NCI-H2227 (cell line): Measurements from ENCODE around the gene DECR2.
A peak's percentile ranks its signal among the peaks of the same experiment; 100 is the strongest.
"Not testable (repeated sequence)": the region's sequence is repeated elsewhere in the genome, so short reads cannot be mapped to it uniquely, and the experiment has no call there.

ENCODE experiments used
- DNase-seq: peaks from one replicate; lab custom pipeline; 2025; ENCODE audit not compliant: unreplicated experiment; lab: John Stamatoyannopoulos, UW

DECR2 gene

DNA sequence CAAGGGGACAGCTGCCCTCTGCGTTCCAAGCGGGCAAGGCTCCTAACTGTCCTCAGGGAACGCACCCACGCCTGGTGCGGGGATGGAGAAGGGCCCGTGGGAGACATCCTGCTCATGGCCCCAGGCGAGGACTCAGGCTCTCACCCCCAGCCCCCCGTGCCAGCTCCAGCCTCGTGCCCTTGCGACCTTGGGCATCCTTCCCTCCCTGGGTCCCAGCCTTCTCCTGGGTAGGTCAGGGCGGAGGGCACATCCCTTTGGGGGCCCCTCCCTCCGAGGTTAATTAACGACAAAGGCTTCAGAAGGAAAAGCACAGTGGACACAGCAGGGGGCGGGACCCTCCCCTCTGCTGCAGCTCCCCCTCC is 22.9 kb upstream of the DECR2 start:
- DNase-seq: no peak

DNA sequence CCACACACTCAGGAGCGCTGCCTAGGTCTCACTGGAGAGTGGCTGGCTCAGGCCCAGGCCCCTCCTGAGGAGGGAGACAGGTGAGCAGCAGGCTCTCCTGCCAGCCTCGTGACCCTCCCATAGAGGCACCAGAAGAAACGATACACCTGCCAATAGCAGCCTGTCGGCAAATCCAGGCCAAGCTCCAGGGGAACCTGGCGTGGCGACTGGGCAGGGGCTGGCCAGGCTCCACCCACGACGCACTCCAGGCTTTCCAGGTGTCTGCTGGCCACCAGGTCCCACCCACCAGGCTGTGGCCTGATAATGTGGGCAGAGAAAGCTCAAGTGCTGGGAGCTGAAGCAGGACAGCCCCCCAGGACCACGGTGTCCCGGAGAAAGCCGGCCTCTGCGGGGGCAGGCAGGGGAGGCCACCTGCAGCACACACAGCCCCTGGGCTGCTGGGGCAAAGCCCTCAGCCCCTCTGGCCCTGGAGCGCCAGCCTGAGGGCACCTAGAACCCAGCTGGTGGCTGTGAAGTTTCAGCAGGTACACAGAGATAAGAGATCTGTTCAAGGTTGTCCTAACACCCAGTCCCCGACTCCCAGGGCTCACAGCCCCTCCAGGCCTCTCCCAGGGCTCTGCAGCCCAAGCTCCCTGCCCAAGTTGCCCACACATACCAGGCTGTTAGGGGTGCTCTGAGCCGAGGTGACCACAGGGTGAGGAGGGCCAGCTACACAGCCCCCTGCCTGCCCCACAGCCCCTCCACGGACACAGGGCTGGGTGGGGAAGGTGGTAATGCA is 22.3 kb upstream of the DECR2 start:
- no peak for DNase-seq

DNA sequence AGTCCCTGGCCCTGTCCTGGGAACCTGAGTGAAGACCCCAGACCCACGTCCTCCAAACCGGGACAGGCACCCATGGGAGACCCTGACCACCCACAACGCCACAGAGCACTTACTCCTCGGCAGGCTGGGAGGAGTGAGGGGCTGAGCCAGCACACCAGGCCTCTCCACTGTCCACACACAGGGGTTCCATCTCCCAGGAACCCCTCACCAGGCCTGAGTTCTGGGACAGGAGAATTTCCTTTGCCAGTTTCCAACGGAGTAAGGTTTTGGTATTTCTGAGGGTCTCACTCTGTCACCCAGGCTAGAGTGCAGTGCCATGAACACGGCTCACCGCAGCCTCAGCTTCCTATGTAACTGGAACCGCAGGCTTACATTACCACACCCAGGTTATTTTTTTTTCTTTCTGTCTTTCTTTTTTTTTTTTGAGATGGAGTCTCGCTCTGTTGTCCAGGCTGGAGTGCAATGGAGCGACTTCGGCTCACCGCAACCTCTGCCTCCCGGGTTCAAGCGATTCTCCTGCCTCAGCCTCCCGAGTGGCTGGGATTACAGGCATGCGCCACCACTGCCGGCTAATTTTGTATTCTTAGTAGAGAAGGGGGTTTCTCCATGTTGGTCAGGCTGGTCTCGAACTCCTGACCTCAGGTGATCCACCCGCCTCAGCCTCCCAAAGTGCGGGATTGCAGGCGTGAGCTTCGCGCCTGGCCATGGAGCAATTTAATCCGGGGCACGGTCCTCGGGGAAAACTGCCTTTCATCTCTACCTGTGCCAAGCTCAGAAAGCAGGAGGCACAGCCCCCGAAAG is 21.5 kb upstream of the DECR2 start:
- DNase-seq: no peak

DNA sequence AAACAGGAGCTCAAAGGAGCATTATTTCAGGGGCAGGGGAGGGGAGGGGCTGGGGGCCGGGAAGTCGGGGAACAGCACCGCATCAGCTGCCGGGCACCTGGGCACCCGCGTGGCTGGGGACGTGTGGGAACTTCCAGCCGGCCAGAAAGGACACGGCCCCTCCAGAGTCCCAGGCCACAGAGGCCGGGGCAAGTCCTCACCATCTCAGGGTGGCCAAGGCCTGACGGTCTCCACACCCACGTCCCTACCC is 21.0 kb upstream of the DECR2 start:
- DNase-seq: no peak

DNA sequence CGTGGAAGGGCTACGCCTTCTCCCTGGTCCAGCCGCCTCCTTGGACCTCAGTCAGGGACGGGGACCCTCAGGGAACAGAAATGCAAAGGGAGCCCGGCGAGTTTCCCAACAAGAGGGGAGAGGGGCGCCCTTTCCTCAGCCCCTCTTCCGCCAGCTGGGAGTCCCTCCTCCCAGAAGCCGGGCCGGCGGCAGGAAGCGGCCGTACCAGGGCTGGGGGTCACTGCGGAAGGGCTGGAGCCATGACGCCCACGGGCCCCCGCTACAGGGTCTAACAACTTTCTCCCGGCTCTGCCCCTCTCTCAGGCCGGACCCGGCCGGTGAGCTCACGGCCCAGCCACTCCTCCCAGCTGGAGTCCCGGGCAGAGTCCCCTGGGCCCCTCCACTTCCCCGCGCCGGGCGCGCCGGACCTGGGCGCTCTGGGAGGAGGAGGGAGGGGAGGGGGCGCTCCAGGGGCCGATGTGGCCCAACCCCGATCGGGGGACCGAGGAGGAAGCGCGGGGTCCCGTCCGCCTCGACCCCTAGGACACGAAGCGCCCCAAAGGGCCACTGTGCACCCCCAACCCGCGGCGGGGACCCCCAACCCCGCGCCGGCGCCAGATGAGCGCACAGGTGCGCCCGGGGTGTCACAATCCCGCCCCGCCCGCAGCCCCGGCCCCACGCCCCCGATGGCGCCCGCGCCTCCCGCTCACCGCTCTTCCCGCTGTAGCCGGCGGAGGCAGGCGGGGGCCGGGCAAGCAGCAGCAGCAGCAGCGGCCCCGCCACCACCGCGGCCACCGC is 20.5 kb upstream of the DECR2 start:
- DNase-seq: peak; percentile 73

DNA sequence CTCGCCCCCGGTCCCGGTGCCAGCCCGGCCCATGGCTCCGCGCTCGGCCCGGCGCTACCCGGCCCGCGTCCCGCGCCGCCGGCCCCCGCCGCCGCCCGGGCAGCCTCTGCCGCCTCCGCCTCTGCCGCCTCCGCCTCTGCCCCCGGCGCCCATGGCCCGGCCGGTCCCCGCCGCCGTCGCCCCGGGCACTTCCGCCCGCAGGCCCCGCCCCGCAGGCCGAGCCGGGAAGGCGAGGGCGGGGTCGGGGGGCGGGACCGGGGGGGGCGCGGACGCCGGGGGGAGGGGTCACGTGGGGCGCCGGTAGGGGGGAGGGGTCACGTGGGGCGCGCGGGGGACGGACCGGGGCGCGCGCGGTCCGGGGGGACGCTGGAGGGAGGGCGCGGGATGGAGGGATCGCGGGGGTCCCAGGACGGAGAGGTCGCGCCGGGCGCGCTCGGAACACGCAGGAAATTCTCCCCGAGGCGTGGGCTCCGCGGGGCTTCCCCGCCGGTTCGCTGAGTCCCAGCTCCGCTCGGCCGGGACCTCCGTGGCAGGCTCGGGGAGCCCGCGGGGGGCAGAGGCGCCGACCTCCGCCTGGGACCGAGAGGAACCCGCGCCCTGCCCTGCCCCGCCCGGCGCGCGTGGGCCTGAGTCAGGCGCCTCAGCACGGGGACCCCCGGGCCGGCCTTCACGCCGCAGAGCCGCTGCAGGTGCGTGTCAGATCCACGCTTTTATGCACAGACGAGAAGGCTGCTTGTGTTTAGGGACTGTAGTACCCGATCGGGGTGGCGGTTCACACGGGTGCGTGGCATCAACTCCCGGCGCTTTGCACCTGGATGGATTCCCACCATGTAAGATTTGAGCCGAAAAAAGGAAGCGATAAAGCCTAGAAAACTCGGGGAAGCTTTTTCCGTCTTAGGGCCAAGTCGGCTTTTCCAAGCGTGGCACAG is 19.6 kb upstream of the DECR2 start, which contains the start of gene PGAP6:
TSS of gene PGAP6 (minus strand) at position 190 of the 929 bp plus-strand sequence. CDS start at position 33, 157 bp downstream.
- peak; percentile 84 for DNase-seq

DNA sequence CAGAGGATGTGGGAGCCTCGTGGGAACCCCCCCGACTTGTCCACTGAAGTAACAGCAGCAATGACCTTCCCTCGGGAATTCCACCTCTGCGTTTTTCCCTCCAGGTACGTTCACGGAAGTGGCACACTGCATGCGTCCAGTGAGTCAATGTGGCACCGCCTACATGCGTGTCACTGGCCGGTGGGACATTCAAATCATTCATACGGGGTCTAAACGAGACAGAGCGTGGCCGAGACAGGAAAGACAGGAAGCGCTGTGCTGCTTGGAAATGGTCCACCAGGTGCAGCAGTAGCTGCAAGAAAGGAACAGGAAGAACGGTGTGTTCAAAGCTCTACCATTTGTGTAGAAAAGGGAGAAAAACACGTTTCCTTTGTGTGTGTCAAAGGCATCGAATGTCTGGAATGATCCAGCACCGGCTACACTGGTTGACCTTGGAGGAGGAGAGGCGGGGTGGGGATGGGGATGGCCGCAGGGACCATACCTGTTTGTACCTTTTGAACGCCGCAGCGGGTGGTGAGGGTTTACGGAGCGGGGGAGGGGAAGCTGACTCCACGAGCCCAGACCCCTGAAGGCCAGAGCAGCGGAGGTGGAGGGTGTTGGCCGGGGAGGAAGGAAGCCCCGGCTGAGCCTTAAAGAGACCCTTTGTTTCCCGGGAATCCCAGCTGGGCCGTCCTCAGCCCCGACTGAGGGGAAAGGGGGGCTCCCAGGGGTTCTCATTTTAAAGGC is 18.2 kb upstream of the DECR2 start:
- peak; percentile 37 for DNase-seq

DNA sequence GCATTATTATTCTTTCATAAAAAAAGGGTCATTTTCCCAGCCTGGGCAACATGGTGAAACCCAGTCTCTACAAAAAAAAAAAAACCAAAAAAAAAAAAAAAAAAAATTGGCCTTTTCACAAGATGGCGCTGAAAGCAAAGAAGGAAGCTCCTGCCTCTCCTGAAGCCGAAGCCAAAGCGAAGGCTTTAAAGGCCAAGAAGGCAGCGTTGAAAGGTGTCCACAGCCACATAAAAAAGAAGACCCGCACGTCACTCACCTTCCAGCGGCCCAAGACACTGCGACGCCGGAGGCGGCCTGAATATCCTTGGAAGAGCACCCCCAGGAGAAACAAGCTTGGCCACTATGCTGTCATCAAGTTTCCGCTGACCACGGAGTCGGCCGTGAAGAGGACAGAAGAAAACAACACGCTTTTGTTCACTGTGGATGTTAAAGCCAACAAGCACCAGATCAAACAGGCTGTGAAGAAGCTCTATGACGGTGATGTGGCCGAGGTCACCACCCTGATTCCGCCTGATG is 15.0 kb upstream of the DECR2 start:
- DNase-seq: no peak

DNA sequence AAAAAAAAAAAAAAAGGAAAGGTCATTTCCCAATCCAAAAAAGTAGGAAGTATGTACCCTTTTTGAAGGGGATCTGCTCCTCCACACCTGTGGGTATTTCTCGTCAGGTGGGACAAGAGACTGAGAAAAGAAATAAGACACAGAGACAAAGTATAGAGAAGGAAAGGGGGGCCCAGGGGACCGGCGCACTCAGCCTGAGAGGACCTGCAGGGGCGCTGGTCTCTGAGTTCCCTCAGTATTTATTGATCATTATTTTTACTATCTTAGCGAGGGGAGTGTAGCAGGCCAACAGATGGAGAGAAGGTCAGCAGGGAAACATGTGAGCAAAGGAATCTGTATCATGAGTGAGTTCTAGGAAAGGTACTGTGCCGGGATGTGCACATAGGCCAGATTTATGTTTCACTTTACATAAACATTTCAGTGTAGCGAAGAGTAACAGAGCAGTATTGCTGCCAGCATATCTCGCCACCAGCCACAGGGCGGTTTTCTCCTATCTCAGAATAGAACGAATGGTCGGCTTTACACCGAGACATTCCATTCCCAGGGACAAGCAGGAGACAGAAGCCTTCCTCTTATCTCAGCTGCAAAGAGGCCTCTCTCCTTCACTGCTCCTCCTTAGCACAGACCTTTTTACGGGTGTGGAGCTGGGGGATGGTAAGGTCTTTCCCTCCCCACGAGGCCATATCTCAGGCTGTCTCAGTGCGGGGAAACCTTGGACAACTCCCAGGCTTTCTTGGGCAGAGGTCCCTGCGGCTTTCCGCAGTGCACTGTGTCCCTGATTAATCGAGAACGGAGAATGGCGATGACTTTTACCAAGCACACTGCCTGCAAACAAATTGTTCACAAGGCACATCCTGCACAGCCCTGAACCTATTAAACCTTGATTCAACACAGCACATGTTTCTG is 13.7 kb upstream of the DECR2 start:
- not testable (repeated sequence) for DNase-seq

DNA sequence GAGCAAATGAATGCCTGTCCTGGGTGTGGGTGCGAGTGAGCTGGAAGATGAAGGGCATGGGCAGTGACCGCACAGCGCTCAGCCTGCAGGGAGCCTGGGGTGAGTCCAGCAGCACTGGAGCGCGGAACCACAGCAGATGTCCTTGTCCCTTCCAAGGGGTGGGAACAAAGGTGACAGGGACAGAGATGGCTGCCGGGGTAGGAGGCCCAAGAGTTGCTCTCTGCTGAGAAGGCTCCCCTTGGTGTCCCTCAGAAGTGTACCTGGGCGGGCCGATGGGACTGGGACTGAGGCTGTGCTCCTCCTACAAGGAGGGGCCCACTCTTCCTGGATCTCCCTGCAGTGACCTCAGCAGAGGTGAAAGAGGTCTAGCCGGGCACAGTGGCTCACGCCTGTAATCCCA is 12.3 kb upstream of the DECR2 start:
- no peak for DNase-seq

DNA sequence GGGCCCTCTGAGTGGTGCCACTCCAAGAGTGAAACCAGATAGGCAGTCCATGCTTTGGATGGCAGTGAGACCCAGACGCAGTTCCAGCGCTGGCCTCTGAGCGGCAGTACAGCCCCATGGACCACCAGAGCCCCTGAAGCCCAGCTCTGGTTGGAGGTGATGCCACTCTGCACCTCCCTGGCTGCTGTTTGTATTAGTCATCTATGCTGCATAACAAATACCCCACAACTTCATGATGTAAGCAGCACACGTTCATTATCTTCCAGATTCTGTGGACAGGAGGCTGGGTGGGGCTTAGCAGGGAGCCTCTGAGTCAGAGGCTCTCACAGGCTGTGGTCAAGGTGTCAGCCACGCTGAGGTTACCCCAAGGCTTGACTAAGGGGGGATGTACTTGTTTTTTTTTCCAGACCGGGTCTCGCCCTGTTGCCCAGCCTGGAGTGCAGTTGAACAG is 9.8 kb upstream of the DECR2 start:
- DNase-seq: peak; percentile 59

DNA sequence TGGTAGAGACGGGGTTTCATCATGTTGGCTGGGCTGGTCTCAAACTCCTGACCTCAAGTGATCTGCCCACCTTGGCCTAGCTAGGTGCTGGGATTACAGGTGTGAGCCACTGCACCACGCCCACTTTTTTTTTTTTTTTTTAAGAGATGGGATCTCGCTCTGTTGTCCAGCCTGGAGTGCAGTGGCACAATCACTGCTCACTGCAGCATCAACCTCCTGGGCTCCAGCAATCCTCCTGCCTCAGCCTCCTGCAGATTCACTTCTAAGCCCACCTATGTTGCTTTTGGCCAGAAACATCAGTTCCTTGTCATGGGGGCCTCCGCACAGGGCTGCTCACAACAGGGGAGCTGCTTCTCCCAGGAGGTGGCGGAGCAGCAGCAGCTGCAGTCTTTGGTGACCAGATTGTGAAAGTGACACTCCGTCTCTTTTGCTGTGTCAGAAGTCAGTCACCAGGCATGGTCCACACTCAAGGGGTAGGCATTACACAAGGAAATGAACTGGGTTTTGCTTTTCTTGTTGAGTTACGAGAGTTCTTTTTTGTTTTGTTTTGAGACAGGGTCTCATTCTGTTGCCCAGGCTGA is 9.1 kb upstream of the DECR2 start:
- no peak for DNase-seq

DNA sequence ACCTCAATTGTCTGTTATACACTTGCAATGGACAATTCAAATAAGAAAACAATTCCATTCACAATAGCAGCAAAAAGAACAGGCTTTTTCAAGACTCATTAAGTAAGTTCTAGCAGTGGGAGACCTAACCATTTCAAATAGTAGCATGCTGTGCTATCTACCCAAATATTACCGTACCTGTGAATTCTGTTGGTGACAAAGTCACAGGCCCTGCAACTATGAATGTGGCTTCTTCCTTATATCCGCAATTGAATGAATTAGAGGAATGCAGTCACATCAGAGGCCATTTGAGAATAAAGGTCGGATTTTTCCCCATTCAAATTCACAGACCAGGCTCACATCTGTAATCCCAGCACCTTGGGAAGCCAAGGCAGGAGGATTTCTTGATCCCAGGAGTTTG is 5.5 kb upstream of the DECR2 start:
- DNase-seq: no peak

DNA sequence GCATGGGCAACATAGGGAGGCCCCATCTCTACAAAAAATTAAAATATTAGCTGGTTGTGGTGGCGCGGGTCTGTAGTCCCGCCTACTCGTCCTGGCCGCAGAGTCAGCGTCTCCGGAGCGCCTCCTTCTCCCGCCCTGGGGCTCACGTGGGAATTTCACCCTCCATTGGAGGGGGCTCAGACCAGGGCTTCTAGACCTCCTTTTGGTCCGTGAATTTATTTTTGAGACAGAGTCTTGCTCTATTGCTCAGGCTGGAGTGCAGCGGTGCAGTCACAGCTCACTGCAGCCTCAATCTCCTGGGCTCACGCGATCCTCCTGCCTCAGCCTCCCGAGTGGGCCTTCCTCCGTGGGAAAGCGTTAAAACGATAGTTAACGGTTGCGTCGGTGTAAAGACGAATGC is 5.1 kb upstream of the DECR2 start:
- DNase-seq: peak; percentile 89

DNA sequence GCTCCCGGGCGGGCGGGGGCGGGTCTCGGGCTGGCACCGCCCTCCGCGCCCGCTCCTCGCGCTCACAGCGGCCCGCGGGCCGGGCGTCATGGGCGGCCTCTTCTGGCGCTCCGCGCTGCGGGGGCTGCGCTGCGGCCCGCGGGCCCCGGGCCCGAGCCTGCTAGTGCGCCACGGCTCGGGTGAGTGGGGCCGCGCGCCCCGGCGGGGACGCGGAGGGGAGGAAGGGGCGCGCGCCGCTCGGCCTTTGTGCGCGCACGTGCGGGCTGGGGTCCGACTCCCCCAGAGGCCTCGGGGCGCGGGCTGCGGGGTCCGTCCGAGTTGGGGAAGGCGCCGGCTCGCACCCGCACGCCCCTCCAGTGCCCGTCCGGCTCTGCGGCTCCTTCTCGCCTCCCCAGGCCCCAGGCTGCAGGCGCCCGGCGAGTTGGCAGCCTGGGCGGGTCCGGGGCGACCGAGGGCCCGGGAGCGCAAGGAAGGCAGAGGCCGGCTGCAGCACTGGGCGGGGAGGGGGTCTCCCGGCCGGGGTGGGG is 4.5 kb upstream of the DECR2 start, which contains the start of gene NME4:
TSS of gene NME4 (plus strand) at position 65 of the 527 bp plus-strand sequence. CDS start at position 89, 24 bp downstream.
- DNase-seq: peak; percentile 75

DNA sequence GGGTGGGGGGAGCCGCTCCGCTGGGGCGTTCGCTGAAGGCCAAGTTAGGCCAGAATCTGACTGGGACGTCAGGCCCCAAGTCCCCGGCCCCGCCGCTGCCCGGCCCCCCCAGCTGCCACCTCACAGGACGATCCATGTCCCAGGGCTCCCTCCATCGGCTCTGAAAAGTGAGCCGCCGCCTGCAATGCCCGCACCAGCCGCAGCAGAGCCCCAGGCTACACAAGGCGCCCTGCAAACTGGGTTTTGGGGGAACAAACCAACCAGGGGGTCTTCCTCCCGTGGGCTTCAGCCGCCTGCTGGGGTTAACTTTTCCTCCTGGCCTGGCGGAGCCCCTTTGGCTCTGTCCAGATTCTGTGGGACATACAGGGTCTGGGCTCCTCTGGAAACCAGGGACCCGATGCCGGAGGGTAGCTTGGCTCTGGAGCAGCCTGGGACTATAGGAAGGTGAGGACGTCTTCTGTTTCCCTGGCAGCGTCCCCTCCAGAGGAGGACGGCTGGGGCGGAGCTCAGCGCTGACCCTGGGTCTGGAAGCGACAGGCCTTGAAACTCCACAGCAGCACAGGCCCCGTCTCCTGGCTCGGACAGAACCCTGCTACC is 3.9 kb upstream of the DECR2 start:
- peak; percentile 71 for DNase-seq

DNA sequence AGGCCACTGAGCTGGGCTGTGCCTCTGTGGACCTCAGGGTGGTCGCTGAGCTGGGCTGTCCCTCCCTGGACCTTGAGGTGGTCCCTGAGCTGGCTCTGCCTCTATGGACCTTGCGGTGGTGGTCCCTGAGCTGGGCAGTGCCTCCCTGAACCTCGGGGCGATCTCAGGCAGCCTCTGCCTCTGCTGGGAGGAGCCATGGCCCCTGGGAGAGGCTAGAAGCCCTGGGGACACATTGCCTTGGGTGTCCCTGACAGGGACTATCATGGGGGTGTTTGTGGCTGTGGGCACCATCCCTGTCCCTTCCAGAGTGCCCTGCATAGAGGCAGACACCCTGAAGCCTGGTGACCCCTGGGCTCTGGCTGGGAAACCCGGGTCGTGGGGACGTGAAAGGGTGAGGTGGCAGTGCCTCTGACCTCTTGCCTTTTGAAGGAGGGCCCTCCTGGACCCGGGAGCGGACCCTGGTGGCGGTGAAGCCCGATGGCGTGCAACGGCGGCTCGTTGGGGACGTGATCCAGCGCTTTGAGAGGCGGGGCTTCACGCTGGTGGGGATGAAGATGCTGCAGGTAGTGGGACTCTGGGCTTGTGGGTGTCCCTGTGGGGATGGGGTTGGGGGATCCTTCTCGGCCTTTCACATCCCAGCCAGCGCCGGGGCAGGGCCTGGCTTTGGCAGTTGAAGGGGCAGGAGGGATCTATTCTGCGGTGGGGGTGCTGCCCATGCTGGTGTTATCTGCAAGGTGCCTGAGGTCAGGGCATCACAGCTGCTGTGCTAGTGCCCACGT is 2.9 kb upstream of the DECR2 start:
- DNase-seq: no peak
